ENCODE results near the gene DACT2.
"Not testable (repeated sequence)": the region's sequence is repeated elsewhere in the genome, so short reads cannot be mapped to it uniquely, and the experiment has no call there.

The DACT2 gene

DNA sequence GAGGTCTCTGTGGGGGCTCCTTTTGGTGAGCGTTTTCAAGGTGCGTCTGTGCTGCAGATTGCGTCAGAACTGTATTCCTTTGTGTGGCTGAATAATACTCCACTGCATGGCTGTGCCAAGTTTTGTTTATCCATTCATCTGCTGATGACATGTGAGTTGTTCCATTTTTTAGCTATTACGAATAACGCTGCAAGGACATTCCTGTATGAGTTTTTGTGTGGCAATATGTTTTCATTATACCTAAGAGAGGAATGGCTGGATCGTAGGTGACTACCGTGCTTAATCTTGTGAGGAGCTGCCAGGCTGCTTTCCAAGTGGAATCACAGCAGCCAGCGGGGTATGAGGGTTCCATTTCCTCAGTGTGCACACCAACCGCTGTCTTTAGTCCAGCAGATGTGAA is 1.1 kb upstream of the DACT2 start:
- no peak for DNase-seq

DNA sequence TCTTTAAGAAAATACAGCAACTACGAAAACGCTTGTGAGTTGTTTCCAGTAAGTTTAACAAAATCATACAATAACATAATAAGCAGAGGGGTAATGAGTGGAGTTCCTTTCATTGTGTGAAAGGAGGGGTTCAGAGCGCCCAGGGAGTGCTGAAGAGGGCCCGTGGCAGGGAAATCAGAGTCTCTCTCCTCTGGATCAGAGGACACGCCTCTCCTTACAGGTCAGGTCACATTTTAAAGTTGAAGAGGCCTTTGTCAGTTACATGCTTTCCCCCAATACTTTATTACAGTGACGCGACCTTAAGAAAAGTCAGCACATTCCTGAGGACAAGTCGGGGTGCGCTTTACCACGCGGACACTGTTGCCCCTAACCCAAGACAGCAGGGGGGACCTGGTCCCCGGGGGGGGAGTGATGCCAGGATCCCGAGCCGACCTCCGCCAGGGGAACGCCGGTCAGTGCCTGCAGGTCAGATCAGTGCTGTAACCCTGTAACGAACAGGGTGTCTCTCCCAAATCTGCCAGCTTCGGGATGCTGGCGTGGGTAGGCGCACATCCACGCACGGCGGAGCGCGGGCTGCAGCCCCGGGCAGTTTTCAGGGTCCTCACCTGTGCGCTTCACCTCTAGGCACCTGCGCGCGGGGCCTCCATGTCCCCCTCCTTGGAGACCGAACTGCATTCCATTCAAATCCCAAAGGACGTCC is 848 bp downstream of the DACT2 start:
- no peak for DNase-seq

DNA sequence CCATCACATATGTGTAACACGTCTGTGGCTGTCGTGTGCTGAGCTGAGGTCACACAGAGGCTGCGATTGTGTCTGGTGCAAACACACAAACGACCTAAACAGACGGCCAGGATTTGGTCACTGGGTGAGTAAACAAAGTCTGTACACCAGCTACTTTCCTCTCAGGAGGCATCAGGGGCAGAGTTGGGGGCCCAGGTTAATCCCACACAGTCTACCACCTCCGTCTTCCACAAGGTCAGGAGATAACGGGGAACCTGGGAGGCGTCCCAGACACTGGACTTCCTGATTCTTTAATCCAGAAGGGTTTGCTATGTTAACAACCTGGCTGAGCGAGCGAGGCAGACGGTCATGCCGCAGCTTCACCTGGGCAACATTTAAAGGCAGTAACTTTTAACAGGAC is 1.5 kb downstream of the DACT2 start:
- no peak for DNase-seq

DNA sequence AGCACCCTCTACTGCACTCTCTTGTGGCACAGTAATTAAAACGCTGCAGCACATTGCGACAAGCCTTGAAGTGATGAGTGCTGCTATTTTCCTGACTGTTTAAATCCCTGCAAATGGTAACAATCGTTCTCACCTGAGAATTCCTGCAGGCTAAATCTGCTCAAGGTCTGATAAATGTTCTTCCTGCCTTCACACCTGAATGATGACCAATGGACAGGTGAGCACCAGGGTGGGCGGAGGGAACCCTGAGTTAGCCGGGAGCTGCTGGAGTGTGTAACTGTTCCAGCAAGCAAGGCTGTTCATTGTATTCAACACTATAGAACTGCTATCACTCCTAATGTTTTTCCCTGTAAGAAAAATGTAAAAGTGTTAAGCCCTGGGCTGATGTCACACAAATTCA is 4.0 kb downstream of the DACT2 start:
- no peak for DNase-seq

DNA sequence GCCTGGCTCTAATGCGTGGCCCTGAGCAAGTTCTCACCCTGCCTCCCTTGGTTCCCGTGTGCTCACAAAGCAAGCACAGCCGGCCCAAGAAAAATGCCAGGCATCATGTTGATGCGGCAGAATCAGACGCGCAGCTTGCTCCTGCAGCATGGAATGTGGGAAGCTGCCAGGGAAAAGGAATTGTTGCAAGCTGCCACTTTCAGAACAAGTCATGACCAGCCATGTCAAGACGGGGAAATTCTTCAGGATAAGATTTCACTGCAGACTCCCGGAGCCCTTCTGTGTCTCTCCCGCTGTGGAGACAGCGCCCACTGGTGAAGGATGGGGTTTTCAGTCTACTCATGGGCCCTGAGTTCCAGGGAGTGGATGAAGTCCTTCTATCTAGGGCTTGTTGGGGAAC is 4.6 kb downstream of the DACT2 start:
- no peak for DNase-seq

DNA sequence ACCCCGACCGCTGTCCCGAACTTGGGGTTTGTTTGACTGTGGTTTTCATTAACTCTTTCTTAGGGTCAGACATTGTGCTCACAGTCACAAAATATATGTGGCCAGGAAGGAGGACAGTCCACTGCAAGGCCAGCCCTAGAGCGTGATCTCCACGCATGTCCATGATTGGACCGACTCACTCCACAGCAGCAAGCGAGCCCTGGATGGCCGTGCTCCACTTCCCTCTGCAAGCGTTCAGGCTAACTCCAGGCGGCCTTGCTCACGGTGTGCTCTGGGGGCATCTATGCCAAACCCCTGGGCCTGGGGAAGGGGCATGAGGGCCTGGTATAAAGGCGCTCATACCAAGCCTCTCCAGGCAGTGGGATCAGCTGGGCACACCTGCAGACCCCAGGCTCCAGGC is 5.6 kb downstream of the DACT2 start:
- no peak for DNase-seq

DNA sequence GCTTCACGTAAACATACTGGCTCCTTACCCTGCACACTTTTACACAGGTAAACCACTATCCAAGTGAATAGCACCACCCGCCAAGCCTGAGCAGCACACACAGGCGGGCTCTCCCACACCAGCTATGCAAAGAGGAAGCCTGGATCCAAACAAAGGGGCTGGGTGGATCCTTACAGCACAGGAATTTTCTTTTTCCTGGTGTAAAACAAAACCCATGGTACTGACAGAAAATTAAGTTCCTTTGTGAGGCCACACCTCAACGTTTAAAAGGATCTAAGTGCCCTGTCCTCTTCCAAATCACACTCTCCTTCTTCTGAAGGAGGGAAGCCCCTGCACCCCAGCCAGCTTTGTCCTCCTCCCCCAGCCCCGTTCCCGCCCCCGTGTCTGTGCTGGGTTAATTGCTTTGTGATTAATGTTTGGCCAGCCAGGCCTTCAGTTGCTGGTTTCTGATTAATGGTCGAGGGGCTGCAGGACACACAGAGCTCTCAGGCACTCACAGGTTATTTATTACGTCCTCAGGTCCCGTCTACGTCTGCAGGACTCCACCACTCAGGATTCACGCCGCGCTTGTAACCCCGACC is 6.1 kb downstream of the DACT2 start:
- DNase-seq: no peak

DNA sequence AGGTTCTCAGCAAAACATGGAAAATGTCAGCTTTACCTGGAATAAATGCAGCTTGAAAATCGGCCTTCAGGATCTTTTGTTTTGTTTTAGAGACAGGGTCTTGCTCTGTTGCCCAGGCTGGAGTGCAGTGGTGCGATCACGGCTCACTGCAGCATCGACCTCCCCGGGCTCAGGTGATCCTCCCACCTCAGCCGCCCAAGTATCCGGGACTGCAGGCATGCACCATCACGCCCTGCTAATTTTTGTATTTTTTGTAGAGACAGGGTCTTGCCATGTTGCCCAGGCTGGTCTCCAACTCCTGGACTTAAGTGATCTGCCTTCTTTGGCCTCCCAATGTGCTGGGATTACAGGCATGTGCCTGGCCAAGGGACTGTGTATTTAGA is 7.5 kb downstream of the DACT2 start:
- DNase-seq: not testable (repeated sequence)

DNA sequence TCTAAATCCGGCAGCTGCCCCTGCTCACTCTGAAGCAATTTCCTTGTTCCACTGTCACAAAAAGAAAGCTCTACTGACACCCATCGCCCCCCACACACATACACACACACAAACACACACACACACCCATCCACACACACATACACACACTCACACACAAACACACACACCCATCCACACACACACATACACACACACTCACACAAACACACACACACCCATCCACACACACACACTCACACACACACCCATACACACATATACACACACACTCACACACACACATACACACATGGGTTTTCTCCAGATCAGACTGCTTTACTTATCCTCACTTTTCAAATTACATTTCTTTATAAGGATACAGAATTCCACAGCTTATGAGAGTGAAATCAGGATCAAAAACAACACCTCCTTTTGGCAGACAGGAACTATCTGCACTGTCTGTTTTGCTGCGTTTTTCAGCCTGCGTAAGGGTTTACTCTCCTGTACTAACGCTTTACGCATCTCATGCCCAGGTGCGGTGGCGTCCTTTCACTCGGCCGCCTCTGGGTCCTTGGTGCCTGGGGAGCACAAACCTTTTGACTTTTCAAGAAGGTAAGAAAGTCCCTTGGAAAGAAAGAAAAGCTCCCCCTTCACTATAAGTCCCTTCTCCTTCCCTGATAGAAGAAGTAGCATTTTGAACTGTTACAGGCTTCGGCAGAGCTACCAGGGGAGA is 8.0 kb downstream of the DACT2 start:
- no peak for DNase-seq

DNA sequence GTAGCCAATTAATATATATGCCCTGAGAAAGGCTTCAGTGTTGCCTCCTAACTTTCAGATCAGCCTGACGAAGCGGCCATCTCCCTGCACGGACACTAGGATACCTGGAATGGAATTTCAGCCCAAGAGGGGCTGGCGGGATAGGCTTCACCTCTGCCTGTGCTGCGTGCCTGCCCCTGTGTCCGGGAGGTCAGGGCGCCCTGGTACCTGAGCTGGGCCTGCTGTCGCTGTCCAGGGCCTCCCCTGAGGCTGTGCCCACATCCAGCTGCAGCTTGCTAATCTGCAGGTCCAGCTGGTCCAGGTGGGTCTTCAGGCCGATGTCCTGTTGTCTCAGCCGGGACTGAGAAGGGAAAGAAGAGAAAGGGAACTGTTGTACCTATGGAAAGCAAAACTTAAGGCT is 8.6 kb downstream of the DACT2 start:
- DNase-seq: no peak

DNA sequence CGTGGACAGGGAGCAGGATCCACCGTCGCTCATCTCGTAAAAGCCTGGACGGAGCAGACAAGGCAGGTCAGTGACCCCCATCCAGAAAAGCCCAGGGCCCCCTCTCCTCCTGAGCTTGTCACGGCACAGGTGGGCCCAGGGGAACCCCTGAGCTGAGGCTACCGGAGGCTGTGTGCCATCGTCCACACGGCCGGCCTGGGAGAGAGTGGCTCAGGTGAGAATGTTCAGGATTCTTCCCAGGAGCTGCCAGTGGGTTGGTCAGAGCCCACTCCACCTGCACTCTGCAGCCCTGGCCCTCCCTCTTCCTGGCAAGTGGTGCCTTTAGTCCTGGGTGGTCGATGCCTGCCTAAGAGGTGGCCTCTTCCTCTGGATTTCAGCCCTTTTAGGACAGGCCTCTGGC is 9.2 kb downstream of the DACT2 start:
- DNase-seq: no peak

DNA sequence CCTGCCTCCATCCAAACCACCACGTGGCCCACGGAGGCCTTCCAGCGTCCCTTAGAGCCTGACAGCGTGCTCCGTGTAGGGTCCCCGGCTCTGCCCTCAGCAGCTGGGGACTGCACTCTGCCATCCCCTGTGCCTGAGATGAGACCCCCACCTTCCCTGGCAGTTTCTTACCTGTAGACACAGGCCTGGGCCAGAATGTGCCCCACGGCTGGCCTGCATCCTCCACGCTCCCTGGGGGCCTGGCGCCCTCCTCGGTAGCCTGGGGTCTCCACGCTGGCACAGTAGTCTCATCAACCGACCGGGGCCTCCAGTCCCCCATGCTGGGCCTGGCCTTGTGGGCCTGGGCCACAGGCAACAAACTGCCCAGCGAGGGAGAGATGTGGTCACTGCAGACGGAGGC is 9.6 kb downstream of the DACT2 start:
- no peak for DNase-seq

DNA sequence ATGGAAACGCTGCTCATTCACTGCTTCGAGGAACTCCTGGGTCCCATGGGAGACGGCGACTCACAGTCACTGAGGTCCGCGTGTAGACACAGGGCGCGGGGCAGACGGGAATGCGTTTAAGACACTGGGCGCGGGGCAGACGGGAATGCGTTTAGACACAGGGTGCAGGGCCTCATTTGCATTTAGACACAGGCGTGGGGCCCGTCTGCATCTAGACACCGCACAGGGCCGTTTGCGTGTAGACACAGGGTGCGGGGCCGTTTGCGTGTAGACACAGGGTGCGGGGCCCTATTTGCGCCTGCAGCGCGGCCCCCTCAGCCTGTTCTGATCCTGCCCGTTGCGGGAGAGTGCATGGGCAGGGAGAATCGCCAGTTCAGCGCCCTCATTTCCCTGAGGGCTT is 10.4 kb downstream of the DACT2 start:
- DNase-seq: no peak

DNA sequence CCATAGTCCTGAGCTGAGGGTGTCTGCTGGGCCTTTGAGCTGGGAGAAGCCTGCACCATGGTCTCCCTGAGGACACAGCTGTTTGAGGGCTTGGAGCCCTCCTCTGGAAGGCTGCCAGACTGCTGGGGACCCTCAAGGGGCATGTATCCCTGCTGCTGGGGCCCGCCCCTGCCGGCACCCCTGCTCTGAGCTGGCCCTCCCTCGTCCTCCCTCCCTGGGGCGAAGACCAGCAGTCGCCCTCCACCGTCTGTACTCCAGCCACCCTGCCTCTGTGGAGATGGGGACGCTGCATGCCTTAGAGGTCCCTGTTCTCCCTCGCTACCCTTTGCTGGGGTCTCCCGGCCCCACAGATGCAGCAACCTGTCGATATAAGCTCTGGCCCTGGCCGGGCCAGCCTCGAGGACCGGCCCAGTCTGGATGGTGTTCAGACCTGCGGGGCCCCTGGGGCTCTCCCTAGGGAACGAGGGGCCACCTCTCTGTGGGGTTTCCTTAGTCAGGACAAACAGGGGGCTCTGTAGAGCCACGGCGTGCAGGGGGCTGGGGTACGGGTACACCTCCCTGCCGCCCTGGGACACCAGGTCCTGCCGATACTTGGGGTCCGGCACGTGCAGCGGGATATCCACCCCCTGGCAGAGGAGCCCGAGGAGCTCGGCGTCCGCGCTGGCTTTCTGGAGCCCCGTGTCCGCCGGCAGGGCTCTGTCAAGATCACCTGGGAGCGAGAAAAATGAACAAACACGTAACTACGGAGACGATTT is 11.0 kb downstream of the DACT2 start:
- no peak for DNase-seq

DNA sequence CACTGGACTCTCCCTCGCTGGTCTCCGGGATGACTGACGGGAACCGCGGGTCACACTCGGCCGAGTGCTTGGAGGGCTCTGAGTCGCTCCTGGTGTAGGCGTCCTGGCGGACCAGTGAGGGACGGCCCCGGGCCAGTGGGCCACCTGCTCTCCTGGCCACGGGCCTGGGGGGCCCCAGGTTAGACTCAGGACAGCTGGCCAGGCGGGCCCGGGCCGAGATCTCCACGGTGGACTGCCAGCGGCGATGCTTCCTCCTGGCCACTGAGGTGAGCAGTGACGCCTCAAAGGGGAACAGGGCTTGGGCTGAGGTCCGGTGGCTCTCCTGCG is 11.9 kb downstream of the DACT2 start:
- DNase-seq: no peak

DNA sequence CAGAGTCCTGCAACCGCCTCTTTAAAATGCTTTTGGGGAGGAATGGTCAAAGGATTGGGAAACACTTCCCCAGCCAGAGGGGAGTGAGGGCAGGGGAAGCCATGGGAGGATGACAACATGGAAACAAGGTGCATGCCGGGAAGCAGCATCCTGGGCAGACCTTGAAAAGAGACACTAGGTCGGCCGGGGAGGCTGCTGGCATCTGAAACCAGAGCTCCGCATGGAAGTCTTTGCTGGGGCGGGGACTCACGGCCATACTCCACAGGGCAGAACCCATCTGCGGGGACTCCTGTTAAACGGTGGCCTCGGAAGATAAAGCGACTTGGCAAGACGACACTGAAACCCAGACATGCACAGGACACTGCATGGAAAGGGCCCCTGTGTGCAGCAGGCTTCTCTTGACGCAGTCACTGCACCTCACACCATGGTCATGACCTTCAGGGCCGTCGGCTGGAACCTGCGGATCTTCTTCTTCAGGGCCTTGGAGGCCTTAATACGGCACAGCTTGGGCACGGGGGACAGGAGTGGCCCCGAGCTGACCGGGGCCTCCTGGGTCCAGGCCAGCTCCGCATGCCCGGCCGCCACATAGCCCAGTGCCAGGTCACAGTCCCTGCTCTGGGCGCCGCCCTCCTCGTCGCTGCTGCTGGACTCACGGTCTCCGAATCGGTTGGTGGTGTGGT is 12.4 kb downstream of the DACT2 start:
- DNase-seq: no peak

DNA sequence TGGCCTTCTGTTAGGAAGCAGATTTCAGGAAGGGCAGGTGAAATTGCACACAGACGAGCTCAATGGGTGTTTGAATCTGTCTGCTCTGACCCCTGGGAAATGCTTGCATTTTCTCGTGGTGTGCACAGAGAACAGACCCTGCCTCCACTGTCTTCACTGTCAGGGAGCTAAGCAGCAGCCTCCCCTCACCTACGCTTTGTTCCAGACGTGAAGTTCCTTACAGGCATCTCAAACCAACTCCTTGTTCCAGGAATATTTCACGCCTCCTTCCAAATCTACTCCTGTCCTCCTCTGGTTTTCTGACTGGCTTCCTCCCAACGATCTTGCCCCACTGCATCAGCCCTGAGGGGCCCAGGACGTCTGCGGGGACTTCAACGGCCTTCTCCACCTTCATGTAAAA is 13.7 kb downstream of the DACT2 start:
- DNase-seq: no peak

DNA sequence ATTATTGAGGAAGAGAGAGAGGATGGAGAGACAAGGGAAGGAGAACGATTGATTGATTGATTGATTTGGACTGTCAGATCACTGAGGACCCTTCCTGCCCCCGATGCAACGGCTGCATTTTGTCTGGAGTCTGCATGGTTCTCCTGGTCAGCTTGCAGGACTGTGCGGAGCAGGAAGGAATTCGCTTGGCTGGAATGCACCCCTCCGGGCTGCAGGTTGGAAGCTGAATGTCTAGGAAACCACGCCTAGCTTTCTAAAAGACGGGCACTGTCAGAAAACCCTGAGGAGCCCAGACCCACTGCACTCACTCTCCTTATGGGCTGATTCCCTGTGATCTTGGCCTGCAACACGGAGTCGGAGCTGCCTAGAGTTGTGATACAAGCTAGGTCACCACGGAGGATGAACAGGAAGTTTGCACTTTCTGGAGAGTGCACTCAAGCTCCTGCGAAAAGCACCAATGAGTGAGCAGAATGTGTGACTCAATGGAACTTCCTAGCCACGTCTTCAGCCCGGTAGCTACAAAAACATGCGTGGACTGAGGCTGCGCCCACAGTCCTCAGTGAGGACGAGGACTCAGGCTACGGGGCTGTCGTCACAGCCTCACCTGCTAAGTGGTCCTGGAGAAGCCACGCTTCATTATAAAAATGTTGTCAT is 14.4 kb downstream of the DACT2 start:
- DNase-seq: no peak

DNA sequence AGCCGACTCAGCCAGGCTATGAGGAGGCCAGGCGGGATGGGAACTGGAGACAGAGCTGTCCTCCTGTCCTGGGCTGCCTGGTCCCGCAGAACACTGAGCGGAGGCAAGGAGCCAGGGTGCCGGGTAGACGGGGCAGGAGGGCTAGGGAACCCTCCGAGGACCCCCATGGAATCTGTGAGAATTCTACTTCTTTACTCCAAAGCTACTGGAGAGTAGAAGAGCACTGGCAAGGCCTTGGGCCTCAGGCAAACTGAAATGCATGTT is 14.9 kb downstream of the DACT2 start:
- no peak for DNase-seq

DNA sequence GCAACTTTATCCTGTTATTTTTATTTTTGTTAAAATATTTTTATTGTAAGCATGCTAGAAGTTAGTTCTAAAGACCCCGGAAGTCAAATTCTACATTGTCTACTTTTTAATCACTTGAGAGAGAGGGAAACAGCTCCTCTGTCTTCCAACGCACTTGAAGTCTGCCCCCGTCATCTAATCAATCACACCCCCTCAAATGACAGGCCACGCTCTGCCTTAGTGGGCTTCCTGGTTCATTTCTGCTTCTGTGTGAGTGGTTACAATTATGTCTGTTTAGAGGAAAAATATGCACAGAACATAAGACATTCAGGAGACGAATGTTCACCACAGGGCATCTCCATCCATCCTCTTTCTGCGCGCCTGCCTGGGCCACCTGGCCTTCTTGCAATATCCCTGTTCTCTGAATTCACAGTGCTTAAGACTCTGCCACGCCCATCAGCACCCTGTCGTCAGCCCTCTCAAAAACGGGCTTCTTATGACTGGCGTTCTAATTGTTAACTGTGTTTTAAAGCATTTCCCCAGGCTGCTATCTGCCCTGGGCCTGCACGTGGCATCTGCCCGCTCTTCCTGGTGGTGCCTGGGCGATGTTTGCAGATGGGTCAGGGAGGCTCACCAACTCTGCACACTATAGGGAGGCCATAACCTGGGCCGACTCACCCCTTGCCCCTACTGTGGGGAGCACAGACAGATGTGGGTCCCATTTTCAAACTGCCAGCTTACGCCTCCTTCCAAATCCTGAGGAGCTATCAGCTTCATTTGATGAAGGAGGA is 15.4 kb downstream of the DACT2 start:
- DNase-seq: no peak

DNA sequence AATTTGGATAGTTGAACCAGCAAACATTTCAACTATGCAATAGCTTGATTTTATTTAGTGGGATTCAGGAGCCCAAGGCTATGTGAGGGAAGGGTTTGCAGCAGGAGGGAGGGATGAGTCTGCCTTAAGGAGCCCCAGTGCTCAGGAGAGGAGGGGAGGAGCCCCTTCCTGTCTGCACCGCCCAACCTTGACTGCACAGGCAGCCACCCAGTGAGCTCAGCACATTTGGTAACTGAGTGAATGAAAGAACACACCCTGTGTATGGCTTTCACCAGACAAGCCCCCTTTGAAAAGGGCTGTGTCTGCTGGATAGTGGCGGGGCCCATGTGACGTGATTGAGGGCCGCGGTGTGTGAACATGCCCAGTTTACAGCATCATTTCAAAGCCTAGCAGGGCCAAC is 17.0 kb downstream of the DACT2 start:
- DNase-seq: no peak

DNA sequence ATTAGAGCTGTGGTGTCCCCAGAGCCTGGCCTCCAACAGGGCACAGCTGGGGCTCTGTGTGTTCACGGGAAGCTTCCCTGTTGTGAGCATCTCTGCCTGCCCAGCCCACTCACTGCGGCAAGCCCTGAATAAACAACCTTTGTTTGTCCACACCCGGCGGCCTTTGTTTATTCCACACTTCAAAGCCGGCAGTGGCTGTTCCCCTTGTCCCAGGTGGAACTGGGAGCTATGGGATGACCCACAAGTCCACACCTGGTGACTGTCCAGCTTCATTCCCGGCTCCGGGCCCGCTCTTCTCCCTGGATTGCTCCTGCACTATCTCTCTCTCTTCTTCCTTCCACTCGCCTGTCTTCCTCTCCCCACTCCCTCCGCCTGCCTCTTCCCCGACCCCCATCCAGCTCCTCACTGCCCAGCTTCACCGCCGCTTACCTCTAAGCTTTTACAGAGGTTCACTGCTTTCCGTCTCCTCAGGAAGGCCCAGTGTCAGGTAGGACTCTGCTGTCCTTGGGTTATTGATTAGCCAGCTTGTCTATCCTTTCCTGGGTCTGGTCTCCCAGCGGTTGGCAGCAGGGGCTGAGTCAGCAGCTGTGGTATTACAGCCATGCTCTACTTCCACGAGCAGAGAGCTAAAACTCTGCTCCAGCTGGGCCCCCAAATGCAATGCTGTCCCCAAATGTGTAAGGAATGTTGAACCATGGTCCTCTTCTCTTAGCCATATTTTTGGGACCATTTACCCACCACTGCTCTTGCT is 17.8 kb downstream of the DACT2 start:
- no peak for DNase-seq
